GM19324 (cell line): ENCODE results near the gene MACROH2A2.

Experiments
- ATAC-seq: cut with Tn5 transposase; IDR thresholded peaks from one replicate; pipeline ENCODE4 v1.9.1; 2021; ENCODE audit warnings: mild to moderate bottlenecking, moderate library complexity; ENCODE audit not compliant: unreplicated experiment, low FRiP score

The MACROH2A2 gene

DNA sequence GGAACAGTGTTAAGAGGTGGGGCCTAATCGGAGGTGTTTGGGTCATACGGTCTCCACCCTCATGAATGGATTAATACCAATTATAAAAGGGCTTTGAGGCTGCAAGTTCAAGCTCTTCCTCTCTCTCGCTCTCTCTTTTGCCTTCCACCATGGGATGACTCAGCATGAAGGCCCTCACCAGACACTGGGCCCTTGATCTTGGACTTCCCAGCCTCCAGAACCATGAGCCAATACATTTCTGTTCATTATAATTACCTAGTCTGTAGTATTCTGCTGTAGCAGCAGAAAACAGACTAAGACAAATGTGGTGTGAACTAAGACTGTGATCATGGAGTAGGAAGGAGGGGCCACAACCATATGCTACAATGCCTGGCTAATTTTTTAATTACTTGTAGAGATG is 72.3 kb downstream of the MACROH2A2 start:
- ATAC-seq, result no peak

DNA sequence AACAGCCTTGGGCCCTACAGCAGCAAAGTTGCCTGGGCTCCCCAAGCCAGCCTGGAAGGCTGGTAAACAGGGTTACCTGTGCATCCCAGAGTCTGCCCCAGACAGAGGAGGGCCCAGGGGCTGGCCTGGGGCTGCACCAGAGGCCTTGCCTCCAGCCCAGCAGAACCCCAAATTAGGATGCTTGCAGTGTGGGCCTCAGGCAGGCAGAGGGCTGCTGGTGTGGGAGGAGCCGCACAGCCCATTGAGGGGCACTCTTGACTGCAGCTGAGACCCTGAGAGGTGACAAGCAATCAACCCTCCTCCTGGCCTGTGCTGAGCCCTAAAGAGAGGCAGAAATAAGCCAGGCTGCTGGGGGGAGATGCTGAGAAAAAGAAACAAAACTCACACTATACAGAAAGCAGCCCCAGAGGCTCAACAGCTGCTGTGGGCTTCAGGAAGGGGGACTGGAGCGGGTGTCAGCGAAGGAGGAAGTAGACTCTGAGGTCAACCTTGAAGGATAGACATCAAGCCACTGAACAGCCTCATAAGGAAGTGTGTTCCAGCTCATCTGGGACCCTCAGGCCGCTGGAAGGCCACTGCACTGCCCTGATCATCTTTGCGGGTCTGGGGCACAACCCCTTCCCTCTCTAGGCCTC is 73.4 kb downstream of the MACROH2A2 start:
- ATAC-seq, result no peak

DNA sequence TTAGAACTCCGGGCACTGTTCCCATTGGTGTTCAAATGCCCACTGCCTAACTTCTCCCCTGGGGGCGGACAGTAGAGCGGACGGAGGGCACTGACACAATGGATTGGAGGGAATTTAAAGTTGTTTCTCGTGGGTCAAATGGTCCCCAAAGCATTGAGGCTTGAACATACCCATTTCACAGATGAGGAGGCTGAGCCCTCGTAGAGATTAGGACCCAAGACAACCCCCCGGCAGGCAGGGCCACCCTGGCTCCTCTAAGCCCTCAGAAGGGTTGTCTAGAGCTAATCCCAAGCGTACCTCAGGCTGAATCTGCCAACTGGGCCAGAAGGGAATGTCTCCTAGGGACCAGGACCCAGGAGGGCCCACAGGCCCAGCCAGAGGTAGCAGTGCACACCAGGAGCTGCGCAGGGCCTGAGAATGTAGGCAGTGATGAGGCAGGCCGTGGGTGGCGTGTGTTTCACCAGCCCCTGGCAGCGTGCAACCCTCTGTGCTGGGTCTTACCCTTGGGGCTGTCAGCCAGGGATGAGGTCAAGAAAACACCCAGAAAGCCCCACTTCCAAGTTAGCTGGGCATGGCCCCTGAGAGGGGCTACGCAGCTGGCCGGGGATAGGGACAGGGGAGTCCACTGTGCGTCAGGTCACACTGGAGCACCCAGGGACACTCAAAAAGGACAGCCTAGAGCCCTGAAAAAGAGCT is 74.2 kb downstream of the MACROH2A2 start:
- no peak for ATAC-seq

DNA sequence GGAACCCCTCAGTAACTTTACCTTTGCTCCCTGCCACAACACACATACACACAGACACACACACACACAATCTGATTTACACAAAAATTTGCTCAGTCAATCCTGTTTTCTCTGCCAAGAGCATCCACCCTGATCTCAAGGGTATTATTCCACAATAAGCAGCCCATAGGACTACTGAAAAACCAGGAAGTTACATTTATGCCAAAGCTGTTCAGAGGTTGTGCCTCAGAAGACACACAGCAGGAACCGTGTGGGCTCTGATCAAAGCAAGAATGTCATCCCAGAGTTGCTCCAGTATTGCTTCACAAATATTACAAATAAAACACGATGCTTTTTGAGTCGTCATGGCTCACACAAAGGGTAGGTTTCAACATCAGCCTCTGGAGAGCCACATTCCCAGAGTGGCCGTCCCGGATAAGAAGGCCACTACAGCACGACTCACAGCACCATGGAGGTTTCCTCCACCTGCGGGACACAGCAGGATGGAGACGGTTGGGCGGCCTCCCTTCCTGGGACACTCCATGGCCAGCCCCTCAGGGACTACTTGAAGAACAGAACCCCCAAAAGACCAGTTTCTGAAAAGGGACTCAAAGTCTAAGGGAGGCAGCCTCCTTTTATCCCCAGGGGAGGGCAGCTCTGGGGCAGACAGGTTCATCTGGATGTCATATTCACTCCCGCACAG is 78.4 kb downstream of the MACROH2A2 start:
- no peak for ATAC-seq

DNA sequence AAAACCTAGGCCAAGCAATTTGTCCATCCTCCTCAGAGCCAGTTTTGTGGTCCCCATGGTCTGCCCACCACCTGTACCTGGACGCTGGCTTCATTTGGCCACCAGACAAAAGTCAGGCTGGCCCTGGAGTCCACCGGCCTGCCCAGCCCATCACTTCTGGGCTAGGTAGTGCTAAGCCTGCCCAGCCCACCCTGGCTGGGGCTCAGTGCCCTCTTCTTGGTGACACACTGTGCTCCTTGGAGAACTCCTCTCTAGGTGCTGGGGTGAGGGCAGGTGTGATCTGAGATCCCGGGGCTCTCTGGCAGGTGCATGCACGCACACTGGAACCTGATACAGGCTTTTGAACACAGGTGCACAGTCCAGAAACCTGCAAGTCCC is 78.9 kb downstream of the MACROH2A2 start:
- ATAC-seq, result no peak

DNA sequence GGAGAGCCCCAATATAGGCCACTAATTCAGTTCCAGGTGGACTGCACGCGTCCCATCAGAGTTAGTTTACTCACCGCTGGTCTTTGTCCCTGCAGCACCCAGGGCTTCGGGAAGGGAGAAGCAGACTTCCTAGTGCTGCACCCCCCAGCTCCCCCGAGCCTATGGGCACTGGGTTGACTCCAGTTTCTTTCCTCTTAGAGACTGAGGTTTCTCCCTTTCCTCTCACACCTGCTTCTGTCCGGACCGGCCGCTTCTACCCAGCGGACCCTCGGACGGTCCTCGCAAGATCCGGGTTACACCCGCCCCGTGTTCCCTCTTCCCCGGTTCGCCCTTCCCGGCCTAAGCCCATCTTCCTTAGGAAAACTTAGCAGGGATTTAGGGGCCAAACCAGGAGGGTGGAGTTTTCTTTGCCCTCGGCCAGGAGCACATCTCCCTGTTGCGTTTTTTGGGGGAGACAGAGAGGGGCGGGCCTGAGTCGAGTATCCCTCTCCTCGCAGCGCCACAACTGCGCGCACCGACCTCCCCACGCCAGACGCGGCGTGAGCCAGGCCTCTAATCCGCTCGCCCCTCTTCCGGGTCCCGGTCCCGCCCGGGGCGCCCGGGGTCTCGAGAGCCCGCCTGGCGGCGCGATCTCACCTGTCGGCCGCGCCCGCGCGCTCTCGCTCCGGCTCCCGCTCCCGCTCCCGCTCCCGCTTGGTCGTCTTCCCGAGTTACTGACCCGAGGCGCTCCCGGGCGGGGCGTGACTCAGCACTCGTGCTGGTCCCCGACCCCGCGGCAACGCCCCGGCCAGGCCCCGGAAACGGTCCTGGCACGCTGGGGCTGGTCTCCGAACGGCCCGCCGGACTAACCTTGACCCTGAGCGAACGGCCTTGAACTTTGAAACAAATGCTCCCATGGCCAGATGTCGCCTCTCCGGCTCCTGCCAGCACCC is 79.7 kb downstream of the MACROH2A2 start, which contains the start of gene AIFM2:
Gene AIFM2 (minus strand): TSS at position 728 of the 932 bp plus-strand sequence. CDS start 8,741 bp downstream, outside the sequence.
- peak; percentile 79 for ATAC-seq

DNA sequence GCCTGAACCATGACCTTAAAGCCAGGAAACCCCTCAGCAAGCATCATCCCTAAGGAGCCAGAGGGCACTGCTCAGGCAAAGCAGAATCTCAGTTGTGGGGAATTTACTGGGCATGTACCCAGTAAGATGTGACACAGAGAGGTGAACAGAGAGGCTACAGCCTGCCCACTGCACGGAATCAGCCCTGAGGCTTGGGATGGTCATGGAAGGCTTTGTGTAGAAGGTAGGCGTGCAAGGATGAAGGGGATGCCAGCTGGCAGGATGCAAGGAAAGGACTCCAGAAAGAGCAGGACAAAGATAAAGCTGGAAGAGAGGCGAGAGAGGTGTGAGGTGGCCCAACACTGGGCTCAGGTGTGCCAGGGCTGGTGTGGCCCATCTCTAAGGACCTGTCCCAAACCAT is 82.4 kb downstream of the MACROH2A2 start:
- ATAC-seq, result no peak

DNA sequence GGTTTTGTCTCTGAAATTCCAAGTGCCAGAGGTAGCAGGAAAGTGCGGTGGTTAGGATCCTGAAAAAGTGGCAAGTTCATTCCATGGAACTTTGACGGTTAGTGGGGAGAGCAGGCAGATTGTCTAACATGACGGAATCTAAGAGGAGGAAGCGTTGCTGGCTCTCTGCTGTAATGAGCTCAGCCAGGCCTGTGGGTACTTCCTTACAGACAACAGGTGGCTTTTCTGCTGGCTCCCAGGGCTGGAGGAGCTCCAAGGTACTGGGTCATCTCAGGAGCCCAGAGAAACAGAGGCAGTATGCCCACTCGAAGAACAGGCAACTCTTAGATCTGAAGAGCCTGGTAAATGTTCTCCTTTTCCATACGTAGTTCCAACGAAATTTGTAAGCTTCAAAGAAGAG is 83.0 kb downstream of the MACROH2A2 start:
- no peak for ATAC-seq

DNA sequence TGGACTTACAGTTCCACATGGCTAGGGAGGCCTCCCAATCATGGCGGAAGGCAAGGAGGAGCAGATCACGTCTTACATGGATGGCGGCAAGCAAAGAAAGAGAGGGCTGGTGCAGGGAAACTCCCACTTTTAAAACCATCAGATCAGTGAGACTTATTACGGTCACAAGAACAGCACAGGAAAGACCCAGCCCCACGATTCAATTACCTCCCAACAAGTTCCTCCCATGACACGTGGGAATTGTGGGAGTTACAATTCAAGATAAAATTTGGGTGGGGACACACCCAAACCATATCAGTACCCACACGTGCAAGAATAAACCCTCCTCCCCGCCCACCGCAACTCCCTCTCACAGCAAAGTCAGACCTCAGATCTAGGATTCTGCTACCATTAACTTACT is 84.5 kb downstream of the MACROH2A2 start:
- ATAC-seq, result no peak

DNA sequence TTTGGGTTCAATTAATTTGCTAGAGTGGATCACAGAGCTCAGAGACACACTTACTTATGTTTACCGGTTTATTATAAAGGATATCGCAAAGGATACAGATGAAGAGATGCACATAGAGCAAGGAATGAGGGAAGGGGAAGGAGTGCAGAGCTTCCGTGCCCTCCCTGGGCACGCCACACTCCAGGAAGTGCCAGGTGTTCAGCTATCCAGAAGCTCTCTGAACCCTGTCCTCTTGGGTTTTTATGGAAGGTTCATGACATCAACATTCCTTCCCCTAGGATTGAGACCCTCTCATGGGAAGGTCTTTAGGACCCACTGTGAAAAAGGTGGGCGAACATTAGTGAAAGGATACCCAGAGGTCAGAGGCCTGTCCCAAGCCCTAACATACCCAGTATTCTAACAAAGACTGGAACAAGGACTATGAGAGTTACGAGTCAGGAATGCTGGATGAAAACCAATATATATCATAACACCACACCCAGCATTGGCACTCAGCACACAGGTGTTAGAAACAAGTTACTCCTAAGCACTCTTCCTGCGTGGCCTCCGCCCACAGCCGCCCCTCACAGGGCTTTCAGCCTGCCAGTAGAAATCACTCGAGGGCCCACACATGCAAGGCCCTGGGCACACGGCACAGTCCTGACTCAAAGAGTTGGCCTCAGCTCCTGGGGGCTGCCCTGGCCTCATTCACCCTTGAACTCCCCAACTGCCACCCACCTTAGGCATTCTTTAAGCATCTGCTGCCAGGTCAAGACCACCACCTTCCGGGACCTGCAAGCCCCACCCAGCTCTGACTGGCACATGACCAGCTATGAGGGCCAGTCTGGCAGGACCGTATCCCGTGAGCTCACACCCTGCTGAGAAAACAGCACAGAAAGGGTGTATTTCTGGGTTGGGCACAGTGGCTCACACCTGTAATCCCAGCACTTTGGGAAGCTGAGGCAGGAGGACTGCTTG is 85.6 kb downstream of the MACROH2A2 start:
- no peak for ATAC-seq

DNA sequence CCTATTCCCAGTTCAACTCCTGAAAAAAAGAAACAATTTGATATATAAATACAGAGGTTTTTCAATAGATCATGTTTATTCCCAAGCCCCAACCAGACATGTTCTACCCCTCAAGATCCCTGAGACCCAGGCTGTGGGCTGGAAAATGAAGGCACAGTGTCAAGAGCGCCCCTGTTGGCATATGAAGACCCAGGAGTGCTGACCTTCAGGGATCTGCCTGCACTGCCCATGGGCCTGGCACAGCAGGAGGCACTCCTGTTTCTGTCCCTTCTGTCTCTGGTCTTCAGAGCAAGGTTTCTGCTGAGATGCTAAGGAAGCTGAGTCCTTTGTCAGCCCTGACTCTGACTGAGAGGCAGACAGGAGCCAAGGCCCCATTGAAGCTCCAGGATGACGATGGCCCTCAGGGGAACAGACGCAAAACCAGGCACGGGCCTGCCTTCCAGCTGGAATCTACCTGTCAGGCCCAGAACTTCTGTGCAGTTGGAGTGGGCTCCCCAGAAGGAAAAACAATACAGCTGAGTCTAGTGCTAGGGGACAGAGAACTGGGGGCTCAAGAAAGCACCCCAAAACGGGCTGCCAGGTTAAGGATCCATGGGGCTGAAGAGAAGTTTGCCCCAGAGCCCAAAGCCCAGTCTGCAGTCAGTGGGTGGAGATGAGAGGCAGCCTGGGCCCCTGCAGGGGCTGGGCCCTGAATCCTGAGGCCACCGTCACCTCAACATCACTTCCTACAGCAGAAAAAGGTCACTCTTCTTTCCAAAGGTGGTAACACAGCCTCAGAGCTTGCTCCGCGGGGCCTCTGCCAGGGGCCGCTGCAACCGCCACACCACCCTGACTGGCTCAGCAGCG is 86.7 kb downstream of the MACROH2A2 start:
- no peak for ATAC-seq

DNA sequence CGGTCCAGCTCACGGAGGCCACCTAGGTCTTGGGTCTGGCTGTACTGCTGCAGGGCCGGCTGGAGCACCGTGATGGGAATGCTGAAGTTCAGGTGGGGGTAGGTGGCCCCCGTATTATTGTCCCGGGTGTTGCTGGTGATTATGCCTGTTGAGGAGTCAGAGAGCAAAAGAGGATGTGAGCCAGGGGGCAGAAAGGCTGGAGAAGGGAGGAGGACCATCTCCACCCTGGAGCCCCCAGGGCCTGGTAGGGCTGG is 87.3 kb downstream of the MACROH2A2 start:
- no peak for ATAC-seq

DNA sequence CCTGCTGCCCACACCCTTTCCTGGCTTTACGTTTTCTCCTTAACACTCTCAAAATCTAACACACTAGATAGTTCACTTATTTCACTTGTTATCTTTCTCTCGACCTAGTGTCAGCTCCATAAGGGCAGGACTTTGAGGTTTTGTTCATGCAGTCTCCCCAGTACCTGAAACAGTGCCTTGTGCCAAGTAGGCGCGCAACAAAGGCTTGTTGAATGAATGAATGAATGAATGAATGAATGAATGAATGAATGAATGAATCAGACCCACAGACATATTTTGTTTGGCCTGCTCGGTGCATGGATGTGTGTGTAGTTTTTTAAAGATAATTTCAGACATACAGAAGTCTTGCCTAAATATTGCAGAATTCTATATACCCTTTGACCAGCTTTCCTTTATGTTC is 87.7 kb downstream of the MACROH2A2 start:
- ATAC-seq, result no peak

DNA sequence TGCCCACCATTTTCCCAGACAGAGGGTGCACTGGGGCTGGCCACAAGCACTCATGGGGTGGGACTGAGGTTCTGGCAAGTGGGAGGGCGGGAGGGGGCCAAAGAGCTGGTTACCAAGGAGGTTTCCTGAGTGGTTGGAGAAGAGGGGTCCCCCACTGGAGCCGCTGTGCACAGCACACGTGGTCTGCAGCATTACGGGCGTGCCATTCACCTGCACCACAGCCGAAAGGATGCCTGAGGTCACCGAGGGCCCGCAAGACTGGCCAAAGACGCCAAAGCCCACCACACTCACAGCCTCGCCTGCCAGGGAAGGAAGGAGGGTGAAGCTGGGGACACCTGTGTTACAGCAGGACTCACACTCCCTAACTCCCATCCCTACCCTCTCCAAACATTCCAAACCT is 89.9 kb downstream of the MACROH2A2 start:
- ATAC-seq, result no peak

DNA sequence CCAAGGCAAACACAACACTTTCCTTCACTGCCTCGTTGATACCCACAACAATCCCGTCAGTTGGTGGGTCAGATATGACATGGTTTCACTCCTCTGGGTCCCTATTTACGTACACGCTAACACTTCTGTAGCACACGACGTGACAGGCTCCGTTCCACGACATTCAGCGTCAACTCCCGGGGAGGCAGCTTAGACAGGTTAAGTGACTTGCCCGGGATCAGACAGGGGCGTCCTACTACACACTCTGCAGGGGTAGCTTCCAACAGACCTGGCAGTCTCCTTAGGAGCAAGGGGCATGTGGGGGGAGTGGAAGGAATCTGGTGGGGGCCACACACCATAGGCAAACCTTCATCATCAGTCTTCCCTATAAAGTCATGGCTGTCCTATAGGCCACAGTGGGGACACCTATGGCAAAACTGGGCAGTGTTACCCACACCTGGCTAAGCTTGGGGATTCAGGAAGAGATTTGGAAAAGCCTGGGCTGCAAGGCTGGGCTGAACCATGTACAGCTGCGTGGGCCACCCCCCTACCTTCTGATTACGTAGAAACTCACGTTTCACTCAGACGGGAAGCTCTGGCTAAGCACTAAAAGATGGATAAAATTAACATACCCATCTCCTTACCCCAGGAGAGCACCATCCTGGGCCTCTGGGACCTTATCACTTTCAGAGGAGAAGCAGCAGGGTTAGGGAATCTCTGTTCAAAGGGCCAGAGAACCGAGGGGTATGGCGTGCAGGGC is 91.9 kb downstream of the MACROH2A2 start:
- no peak for ATAC-seq

DNA sequence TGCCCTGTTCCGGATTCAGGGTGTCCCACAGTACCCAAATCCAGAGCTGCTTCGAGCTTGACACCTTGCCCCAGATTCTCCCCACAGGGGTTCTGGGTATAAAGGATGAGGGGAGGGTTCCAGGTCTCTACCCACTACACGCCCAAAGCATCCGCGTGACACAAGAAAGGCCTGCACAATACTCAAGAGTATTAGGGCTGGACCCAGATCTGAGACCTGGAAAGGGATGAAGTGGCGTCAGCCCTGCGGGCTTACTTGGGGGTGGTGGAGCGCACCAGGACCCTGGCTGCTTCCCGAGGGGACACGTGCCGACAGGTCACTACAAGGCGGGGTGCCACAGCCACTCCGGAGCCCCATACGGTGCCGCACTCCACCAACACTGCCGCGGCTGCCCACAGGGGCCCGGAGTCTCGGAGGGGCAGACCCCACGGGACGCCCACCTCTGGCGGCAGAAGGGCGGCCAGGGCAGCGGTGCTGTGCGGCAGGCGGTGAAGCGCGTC is 92.6 kb downstream of the MACROH2A2 start:
- ATAC-seq, result peak; percentile 13

DNA sequence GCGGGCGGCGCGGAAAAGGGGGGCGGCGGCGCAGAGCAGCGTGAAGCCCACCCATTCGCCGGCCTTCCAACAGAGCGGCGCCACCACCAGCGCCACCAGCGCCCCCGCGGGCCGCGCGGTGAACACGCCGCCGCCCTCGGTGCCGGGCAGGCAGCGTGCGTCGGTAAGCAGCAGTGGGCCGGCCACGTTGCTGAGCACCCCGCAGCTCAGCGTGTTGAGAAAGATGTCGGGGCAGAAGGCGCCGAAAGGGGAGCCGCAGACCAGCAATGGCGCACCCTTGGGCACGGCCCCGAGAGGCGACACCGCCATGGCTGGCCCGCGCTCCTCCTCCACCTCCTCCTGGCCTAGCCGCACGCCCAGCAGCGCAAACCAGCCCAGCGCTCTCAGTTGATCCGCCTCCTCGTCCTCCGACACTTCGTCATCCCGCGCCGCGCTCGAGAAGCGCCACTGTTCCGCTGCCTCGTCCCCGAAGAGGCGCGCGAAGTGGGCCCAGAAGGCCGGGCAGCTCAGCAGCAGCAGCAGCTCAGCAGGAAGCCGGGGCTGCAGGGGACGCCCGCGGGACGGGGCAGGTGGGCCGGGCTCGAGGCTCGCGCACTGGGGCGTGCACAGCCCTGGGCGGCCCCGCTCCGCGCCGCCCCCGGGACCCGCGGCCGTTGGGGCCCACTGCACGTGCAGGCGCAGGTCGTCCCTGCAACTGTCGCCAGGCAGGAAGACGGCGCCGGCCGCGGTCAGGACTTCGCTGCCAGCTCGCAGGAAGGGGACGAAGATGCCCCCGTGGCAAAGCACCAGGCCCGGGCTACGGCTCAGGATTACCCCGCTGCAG is 93.2 kb downstream of the MACROH2A2 start:
- peak; percentile 52 for ATAC-seq
